Effector CD4-positive, alpha-beta T cell (primary cell): ENCODE data around the gene C1QL2. TPM values are rescaled to one million over a fixed set of nuclear protein-coding genes. Genes with fewer than 3 reads are reported as not detected.

ENCODE experiments used
- DNase-seq: peaks from one replicate; pipeline ENCODE4 v3.0.0-alpha.2; 2020
- total RNA-seq: gene quantifications from one replicate; lab custom pipeline; 2026; lab: John Stamatoyannopoulos, UW

C1QL2 gene
- total RNA-seq, result not detected

DNA sequence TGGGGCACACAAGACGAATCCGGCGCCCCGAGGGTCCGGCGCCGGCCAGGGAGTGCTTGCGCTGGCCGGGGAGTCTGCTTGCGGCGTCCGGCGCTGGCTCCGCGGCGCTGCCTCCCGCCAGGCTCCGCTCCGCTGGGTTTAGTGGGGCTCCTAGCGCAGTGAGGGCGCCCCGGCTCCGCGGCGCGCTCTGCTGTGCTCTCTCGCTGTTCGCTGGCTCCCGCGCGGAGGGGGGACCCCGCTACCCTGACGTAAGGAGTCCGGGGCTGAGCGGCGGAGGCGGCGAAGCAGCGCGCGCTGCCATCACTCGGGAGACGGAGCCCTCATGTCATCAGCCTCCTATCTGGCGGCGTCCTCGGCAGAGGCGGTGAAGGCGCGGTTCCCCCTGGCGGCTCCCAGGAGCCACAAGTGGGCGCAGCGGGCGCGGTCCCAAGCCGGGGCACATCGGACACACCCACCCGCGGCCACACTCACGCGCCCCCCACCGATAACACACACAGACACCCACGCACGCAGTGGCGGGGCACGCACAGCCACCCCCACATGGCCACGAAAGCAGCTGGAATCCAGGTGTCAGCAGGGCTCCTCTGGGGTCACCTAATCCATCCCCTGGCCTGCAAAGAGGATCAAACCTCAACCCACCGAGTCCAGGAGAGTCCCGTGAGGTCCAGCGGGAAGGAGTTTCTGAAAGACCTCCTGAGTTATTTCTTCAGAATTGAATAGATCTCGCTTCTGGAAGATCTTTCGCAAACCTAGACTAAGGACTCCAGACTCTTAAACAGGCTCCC, at the start of gene C1QL2:
C1QL2 (minus strand) TSS at position 189 of the 785 bp plus-strand sequence. CDS start 482 bp downstream, outside the sequence.
- no peak for DNase-seq

DNA sequence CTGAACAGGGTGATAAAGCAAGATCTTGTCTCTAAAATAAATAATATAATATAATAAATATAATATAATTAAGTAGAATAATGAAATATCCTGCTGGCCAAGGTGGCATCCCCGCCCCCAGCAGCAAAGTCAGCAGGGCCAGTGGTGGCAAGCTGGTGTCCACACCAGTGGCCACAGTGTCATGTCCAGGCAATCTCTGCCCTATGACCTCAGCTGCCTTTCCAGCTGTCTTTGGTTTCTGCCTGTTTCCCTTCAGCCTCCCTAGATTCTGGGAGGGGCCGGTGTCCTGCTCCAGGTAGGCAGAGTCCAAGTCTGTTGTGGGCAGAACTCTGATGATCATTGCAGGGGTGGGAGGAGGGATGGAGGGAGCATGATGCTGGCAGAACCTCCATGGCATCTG, 48.9 kb upstream of the C1QL2 start:
- no peak for DNase-seq

DNA sequence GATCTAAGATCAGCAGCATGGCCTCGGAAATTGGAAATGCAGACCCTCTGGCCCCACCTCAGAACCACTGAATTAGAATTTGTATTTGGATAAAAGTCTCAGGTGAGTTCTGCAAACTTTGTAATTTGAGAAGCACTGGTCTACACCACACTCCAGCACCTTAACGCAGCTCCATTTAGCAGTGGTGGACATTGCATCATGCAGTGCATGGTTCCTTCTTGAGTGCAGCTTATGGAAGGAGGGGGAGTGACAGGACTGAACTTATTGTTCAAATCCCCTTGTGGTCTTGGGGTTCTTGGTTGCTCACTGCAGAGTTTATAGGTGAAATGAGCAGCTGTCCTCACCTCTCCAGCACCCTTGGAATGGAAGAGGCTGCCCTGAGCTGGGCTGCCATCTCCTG, 47.6 kb upstream of the C1QL2 start:
- no peak for DNase-seq

DNA sequence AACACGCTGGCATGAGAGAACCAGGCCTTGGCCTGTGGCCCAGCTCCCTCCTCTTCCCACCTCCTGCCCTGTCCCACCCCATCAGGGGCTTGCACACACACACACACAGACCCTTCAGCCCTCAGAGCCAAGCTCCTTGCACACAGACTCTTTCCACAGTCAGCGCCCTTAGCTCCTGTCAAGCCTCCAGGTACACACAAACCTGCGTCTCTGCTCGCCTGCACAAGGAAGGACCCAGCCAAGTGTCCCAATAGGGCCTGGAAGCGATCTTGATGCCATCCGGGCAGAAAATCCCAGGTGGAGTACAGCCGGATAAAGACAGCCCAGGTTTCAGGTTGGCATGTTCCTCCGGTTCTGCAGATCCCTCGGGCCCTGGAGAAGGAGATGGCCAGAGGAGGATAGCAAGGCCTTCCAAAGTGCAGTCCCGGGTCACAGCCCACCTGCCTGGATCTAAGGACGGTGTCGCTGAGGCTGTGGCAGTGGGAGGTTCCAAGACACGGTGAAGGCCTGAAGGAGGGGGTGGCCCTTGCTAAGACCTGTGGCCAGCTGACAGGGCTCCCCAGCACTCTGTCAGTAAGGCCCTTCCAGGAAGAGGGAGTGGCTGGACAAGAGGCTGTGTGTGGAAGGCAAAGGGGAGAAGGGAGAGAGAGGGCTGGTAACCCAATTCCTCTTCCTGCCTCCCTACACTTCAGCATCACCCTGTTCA, 46.6 kb upstream of the C1QL2 start:
- no peak for DNase-seq

DNA sequence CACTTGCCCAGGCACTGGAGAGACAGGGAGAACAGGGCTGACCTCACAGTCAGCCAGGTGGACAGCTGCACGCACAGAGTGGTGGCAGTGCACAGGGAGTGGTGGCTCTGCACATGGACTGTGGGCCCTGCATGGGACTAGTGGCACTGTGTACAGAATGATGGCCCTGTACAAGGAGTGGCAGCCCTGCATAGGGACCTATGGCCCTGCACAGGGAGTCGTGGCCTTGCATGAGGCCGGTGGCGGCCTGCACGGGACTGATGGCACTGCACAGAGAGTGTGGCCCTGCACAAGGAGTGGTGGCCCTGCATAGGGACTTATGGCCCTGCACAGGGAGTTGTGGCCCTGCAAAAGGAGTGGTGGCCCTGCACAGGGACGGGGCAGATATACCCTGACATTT, 46.0 kb upstream of the C1QL2 start:
- DNase-seq, result no peak

DNA sequence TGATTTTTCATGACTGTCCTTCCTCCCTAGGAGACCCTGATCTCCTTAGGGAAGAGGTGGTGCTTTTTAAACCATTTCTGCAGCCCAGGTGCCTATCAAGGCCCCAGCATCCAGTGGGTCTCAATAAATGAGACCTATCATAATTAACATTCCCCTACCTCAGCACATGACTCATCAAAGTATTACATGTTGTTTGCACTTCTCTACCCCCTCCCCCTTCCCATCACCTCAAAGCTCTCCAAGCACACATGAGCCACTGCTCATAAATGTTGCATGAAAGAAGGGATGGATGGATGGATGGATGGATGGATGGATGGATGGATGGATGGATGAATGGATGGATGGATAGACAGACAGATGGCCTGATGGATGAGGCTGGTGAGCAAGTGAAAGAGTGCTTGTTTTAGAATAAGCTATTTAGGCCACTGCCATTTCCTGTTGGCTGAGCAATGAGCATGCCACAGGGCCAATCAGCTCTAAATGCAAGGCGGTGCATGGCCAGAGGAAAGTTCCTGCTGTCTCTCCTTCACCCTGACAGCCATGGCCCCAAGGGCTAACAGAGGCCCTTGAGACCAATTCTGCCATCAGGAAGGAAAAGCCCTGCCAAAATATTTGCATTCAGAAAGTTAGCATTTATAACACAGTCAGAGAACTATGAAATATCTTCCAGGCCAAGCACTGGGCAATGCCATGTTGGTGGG, 44.2 kb upstream of the C1QL2 start:
- no peak for DNase-seq

DNA sequence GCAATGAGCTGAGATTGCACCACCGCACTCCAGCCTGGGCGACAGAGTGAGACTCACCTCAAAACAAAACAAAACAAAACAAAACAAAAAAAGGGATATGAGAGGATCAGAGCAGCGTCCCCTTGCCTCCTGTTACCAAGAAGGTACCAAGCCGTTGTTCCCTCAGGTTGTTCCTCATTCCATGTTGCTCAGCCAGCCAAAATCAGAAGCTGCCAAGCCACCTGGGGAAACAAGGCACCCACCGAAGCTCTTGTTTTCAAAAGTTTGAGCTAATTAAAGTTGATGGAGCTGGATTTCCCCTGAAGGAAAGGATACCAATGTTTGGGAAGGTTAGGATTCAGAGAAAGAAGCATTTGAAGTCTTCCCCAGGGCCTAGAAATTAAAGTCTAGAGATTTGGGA, 43.3 kb upstream of the C1QL2 start:
- DNase-seq, result no peak

DNA sequence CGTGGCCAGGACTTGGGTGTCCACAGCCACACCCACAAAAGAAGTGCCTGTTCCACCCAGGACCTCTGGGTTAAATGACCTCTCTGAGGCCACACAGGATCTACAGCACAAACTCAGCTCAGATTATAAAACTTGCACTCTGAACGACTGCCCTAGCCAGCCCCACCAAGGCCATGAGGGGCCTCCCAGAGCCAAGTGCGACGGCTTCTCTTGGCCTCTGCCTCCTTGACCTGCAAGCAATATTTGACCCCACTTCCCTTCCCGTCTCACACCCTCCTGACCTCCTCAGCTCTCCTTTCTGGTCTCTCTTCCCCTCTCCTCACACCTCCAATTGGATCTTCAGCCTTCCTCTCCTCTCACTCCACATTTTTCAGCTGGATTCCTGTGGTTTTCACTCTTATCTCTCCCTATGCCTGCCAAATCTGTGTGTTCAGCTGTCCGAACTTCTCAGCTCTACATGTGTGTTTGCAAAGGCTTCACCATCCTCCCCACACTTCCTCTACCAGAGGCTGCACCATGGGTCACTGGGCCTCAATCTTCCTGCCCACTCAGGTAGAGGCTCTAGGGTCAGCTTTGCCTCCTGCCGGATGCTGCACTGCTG, 39.8 kb upstream of the C1QL2 start:
- no peak for DNase-seq

DNA sequence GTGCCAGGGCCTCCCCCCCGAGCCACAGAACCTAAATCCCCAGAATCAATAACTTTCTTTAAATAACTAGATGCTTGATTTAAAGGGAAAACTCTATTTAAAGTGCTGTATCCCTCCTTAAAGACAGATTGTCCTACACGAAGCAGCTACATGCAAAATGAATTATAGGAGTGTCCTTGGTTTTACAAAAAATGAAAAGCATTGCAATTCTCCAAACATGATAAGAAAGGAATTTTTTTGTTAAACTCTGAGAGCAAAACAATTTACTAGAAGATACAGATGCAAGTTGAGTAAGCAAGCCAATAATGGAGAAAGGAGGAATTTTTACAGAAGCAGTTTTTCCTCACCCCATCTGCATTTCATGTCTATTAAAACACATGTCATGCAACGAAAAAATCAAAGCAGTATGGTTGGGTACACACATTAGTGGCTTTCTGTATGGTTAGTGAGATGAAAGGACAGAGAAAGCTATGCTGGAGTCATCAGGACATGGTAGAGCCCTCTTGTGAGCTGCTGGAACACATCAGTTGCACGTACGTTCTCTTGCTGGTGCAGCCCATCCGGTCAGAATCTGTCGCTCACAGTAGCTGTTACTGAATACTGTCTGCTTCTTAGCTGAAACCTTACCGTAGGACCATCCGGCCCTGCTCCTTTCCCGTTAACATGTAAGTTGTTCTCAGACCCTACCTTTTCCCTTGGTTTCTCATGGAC, 39.1 kb upstream of the C1QL2 start:
- no peak for DNase-seq

DNA sequence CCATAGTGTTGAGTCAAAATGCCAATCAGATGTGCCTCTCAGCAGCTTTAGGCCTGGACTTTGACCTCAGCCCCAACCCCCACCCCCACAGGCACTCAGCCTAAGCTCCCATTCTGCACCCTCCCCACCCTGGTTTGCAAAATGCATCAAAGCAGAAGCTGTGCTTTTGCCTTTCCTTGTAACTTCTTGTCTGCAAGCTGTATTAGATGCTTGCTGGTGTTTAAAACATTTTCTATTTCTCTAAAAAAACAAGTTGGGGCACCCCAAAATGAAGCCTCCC, 38.5 kb upstream of the C1QL2 start:
- no peak for DNase-seq

DNA sequence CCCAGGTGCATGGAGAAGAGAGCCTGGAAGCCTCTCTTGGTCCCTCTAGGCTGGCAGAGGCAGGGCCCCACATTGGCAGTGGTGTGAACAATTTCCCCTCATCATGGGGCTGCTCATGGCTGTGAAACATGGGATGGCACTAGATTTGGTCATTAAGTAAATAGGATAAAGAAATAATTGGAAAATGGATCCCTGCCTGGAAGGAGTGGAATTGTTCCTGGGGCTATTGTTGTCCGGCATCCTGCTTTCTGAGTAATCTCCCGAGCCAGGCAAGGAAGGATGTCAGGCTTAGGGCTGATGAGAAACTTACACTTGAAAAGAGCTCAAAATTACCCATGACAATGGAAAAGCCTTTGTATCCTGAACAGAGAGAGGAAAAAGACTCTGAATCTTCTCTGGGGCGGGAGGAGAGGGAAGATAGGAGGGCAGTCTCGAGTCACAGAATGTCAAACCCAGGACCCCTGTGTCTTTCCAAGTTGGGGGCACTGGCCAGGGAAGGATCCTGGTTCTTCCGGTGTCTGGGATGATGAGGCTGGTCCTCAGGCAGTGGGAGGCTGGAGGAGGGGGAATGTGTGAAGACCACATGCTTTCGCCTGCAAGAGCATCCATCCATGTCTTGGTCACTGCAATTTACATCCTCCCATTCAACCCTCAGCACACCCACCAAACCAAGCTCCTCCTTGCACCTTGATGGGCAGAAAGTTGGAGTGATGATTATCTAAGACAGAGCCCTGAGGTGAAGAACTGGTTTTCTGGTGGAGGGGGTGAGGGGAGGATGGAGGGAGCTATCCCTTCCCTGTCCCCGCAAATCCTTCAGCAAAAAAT, 38.0 kb upstream of the C1QL2 start:
- no peak for DNase-seq

DNA sequence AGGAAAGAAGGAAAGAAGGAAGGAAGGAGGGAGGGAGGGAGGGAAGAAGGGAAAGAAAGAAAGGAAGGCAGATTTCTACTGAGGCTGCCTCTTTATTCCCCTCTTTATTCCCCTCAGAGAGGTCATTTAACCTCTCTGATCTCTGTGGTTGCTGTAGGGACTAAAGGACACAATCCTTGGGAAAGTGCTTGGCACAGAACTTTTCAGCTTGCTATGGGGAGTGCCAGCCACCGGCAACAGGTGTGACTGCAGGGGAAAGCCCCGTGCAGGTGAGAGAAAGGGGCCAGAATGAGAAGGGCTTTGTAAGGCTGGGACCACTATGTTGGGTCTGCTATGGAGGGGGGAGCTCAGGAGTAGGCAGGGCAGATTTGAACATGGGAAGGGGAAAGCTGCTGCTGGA, 37.3 kb upstream of the C1QL2 start:
- DNase-seq, result no peak

DNA sequence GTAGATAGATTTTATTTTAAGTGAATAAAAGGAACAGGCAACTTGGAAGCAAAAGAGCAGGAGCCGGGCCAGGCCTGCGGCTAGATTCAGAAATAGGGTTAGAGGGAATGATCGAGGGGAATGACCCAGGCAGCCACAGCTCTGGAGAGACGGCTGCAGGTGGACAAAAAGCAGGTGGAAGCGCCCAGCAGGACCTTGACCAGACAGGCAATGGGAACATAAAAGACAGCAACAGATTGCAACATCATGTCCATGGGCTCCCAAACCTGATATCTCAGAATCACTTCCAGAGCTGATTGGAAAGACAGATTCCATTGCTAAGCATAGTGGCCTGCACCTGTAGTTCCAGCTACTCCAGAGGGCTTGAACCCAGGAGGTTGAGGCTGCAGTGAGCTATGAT, 36.5 kb upstream of the C1QL2 start:
- no peak for DNase-seq

DNA sequence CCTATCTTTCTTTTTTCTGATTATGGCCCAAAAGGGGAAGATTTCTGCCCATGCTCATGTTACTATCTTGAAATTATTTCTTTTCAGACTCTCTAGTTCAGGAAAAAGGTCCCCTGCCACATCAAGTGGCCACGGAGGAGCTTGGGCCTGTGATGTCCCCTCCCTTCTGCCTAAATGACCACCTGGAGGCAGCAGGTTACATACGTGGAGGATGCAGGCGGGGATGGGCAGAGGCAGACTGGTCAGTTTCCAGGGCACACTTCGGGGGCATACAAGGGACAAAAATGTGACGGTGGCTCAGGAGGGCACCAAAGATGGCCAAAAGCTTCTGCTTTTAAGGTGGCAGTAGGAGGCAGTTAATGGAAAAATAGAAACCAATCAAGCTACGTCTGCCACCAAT, 34.3 kb upstream of the C1QL2 start:
- DNase-seq, result no peak

DNA sequence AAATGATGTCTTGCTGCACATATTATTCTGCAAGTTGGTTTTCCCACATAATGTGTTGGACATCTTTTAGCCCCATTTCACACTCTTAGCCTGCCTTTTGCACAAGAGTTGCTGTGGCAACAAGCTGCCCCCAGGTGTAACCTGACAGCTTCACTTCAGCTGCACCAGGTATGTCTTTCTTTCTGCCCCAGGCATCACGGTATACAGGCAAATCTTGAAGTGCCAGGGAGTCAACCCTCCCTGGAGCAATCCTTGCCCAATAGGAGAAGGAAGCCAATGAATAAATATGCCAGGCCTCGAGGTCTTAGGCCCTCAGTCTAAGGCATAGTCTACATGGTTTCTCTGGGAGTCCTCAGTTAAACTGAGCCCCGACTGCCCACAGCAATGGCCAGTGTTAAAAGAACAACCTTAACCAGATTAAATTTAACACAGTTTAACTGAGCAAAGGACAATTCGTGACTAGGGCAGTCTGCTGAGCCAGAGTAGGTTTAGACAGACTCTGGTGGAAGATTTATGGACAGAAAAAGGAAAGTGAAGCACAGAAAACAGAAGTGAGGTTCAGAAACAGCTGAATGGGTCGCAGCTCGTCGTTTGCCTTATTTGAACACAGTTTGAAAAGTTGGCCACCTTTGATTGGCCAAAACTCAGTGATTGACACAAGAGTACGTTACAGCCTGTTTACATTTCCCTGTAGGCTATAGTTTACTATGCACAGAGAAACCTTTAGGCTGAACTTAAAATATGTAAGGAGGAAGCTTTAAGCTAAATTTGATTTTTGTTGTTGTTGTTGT, 32.0 kb upstream of the C1QL2 start:
- DNase-seq, result no peak

DNA sequence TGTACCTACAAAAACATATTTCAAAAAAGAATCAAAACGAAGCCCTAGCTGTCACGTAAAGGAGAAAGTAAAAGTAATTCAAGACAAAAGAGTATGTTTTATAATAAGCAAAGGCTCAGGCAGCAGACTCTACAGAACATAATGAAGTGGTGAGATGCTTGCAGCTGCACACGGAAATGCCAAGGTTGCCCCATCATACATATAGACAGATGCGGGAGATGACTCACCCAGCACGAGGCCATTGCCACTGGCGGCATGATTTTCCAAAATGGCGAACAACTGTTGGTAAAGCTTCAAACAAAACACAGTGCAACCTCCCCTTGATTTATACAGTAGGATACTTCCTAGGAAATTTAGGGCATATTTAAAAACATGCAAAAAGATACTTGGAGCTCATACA, 26.0 kb upstream of the C1QL2 start:
- DNase-seq, result no peak

DNA sequence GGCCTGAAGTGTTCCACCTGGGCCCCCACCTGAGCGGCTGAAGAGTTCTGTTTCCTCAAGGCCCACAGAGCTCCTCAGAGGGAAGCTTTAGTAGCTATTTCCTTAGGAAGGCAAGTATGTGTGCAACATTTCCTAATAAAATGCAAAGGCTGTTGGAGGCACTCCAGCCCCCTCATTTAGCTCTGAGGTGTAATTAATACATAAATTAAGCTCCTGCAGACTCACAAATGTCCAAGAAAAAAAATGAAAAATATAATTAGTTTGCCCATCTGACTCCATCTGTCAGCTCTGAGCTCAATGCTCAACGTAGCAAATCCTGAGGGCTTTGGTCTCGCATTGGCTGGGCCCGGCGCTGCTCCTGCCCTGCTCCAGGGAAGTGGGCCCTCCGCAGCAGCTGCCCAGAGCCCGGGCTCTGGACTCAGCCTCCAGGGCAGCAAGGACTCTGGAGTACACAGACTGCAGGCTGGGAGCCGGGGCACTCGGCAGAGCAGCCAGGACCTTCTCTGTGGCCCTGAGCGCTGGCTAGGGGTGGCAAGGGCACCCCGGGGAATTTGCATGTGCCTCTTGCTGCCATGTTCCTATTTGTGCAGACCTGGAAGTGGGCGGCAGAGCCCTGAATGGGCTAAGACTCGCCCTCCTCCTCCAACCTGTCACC, 23.4 kb upstream of the C1QL2 start:
- no peak for DNase-seq

DNA sequence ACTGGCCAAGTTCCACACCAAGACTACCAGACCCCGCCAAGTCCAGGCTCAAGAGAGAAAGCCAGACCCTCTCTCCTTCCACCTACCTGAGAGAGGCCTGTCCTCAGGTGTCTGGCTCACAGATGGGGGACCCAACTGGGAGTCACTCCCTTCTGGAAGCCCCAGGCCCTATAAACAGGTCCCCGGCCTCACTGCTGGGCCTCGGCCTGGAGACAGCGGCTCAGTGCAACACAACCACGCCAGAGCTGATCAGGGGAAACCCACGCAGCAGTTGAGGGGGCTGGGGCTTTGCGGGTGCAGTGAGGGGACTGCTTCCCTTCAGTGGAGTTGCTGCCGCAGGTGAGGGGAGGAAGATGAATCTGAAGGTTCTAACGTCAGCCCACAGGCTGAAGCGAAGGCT, 22.8 kb upstream of the C1QL2 start:
- DNase-seq, result no peak

DNA sequence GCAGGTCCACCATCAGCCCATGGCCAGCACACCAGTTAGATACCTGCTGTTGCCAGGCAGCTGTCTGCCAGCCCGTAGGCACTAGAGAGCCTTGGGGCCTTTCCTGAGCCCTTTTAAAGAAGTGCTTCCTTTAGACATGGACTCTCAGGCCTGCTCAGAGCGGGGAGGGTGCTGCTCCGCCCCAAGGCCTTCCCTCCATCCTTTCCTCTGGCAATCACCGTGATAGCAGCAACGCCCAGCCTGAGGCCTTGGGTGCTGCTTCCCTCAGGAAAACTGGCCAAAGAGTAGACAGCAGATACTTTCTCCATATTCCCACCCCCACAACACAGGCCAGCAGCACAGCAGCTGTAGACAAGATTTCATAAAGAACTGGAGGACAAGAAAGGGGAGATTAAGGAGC, 22.3 kb upstream of the C1QL2 start:
- DNase-seq, result no peak

DNA sequence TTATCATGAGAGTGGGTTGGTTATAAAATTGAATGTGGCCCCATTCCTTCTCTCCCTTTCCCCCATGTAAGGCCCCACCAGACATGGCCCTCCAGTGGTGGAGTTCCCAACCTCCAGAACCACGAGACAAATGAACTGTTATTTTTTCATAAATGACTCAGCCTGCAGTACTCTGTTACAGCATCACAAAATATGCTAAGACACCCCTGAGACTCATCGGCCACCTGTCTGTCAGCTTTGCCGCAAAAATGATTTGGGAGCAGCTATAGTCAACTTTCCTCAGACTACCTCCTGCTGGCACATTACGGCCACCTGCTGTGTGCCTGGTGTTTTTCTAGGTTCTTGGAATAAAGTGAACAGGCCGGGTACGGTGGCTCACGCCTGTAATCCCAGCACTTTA, 21.4 kb upstream of the C1QL2 start:
- no peak for DNase-seq

DNA sequence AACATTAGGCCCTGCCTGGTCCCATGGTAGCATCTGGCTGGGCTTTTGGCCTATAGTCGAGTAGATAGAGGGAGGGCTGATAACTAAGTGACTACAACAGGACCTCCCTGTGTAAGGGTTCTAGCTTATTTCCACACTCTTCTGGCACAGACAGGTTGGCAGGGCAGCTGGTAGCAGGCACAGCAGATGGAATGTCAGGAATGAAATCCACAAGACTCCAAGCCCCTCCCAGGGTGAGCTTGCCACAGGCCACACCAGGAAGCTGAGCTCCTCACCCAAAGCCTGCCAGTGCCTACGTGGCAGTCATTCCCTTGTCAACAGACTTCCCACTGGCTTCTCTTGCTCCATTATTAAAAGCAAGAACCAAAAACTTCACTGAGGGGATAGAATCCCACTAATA, 20.7 kb upstream of the C1QL2 start:
- DNase-seq, result no peak
